GM19468 (cell line): Measurements from ENCODE around the gene TRIM14.
A peak's percentile ranks its signal among the peaks of the same experiment; 100 is the strongest.

Experiments
- ATAC-seq: cut with Tn5 transposase; IDR thresholded peaks from one replicate; pipeline ENCODE4 v1.9.1; 2021; ENCODE audit warnings: mild to moderate bottlenecking, moderate library complexity, moderate number of reproducible peaks; ENCODE audit not compliant: unreplicated experiment; ENCODE audit errors: extremely low read depth

The TRIM14 gene

GRCh38 chr9:98056269-98057137, 62.5 kb downstream of the TRIM14 start, which contains the start of gene NANS:
TSS of gene NANS (plus strand) at chr9:98056732. CDS start at chr9:98056809, 77 bp downstream.
- ATAC-seq, result peak; percentile 80

- ATAC-seq, result no peak
These were observed 64.6 kb downstream of the TRIM14 start for GRCh38 chr9:98054376-98054951.

GRCh38 chr9:98050351-98050750, 68.7 kb downstream of the TRIM14 start:
- ATAC-seq, result no peak

- ATAC-seq, result no peak
These were observed 69.5 kb downstream of the TRIM14 start for GRCh38 chr9:98049288-98050072.

GRCh38 chr9:98047002-98047401, 72.0 kb downstream of the TRIM14 start:
- no peak for ATAC-seq

- ATAC-seq, result no peak
These were observed 72.9 kb downstream of the TRIM14 start for GRCh38 chr9:98046180-98046543.

GRCh38 chr9:98045234-98046179, 73.5 kb downstream of the TRIM14 start:
- ATAC-seq, result no peak

GRCh38 chr9:98043915-98044314, 75.1 kb downstream of the TRIM14 start:
- ATAC-seq, result no peak

- ATAC-seq, result no peak
These were observed 78.8 kb downstream of the TRIM14 start for GRCh38 chr9:98040212-98040611.

- no peak for ATAC-seq
These were observed 79.4 kb downstream of the TRIM14 start for GRCh38 chr9:98039607-98040017.

GRCh38 chr9:98038958-98039357, 80.1 kb downstream of the TRIM14 start:
- peak; percentile 33 for ATAC-seq

- no peak for ATAC-seq
These were observed 81.7 kb downstream of the TRIM14 start for GRCh38 chr9:98037357-98037756.

- no peak for ATAC-seq
These were observed 84.2 kb downstream of the TRIM14 start for GRCh38 chr9:98034593-98035546.

GRCh38 chr9:98031935-98032334, 87.1 kb downstream of the TRIM14 start:
- ATAC-seq, result no peak

GRCh38 chr9:98031169-98031568, 87.9 kb downstream of the TRIM14 start:
- no peak for ATAC-seq

- no peak for ATAC-seq
These were observed 94.3 kb downstream of the TRIM14 start for GRCh38 chr9:98024702-98025101.

GRCh38 chr9:98022447-98022846, 96.6 kb downstream of the TRIM14 start:
- no peak for ATAC-seq

- no peak for ATAC-seq
These were observed 97.5 kb downstream of the TRIM14 start for GRCh38 chr9:98021306-98022040.
